GM10266 (cell line): ENCODE data around the gene HACD3.
"Not testable (repeated sequence)": the region's sequence is repeated elsewhere in the genome, so short reads cannot be mapped to it uniquely, and the experiment has no call there.

Source experiments
- DNase-seq: peaks from one replicate; pipeline ENCODE4 v3.0.0; 2012; ENCODE audit errors: extremely low spot score
- CTCF ChIP-seq: IDR thresholded peaks from 2 replicates; pipeline ENCODE4 v1.5.1; 2012; ENCODE audit warnings: mild to moderate bottlenecking, low read depth; ENCODE audit not compliant: control insufficient read depth, insufficient read depth; ENCODE audit errors: missing control alignments

The HACD3 gene

DNA sequence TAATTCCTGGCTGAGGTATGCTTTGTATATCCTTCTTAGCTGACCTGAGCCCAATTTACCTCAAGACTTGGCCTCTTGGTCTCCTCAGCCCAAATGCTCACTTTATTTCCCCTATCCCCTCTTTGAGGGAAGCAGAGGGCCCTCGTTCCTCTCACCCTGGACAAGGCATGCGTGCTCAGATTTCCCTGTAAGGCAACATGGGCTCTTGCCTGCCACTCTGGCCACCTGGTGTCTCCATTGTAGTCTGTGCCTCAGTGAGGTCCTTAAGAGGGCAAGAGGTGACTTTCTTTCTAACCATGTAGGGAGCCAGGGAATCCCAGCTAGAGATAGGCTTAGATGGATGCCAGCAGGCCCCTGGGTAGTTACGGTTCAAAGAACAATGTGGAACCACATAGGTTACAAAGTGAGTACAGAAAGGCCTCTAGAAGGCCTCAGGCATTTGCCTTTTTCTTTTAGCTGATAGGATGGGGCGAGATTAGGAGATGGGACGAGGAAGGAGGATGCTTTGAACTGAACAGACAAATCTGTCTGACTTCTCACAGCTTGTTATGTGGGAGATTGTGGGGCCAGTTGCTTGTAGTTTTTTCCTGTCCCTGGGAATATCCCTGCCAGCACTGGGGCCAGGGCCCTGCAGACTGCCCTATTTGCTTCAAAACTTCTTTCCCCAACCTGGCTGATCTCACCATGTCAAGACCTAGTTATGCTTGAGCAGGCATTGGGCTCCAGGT is 81.8 kb downstream of the HACD3 start:
- no peak for TF ChIP-seq CTCF
- DNase-seq: peak; percentile 16

DNA sequence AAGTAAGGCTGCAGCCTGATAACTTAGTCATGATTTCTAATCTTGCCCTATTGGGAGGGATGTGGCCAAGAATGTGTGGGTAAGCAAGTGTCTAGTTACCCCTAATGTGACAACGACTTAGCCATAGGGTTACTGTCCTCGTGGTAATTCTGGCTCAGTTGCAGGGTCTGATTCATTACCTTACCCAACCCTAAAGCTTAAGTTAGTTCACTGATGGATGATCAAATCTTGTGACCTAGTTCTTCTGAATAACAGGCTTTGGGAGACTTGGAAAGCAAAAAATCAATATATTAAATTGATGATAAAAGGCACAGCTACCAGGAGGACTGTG is 82.3 kb downstream of the HACD3 start:
- no peak for DNase-seq
- TF ChIP-seq CTCF: no peak

- no peak for TF ChIP-seq CTCF
- no peak for DNase-seq
These were observed 82.9 kb downstream of the HACD3 start for GRCh38 chr15:65612949-65613744.

GRCh38 chr15:65615887-65616286 is 85.6 kb downstream of the HACD3 start:
- not testable (repeated sequence) for DNase-seq

DNA sequence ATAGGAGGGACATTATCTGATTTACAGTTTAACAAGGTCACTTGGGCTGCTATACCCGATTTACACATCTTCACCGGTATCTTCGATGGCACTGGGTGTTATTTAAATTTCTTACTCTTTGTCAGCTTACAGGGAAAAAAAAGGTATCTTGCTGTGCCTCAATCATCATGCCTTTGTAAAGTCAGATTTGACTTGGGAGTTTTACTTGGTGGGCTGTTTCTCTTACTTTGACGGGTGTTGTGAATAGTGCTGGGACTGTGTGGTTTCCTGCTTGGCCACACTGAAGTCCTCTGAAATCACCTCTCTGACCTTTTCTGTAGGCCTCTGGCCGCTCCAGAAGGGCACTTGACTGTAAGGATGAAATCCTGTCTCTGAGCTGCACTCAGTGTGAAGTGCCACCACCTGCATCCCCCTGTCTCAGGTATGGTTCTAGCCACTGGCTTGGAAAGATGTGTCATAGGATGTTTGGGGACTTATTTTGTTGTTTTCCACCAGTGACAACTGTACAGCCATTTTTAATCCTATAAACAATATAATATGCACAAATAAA is 88.4 kb downstream of the HACD3 start:
- DNase-seq: no peak
- TF ChIP-seq CTCF: no peak

DNA sequence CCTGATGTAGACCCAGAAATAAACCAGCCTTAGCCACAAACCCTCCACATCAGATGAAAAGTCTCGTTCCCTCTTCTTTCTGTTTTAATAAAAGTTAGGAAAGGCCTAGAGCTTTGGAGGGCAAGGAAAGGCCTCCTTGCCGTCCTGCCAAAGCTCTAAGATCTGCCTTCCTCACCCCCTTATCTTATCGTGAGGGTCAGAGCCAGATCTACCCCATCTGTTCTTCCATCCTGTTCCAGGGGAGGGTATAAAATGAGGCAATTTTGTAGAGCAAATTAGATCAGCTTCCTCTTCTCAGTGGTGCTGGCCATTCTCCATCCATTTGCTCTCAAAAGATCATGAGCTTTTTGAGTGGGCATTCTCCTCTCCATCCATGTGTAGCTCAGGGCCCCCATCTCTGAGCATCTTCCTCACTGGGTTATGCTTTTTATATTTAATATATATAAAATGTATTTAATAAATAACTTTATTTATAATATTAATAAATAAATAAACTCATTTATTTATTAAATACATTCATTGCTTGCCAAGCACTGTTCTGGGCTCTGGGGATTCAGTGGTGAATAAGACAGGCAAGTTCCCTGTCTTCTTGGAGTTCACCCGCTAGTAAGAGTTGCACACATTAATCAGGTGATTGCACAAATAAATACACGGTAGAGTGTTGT is 89.5 kb downstream of the HACD3 start:
- no peak for TF ChIP-seq CTCF
- DNase-seq: no peak

DNA sequence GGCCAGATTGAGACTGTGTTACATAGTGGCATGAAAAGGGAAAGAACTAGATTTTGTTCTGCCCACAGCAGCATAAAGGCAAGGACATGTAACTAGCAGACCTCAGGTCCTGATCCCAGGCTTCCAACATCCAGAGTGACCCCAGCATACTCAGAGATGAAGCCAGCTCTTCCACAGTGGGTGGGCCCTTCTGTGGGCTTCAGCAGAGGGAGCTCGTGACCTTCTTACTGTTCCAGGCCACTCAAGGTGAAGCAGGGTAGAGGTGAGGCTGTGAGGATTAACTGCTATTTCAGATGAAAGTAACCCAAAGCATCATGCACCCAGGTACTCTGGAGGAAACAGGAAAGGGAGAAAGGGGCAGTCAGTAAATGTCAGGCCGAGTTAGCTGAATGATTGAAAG is 90.6 kb downstream of the HACD3 start:
- no peak for TF ChIP-seq CTCF
- no peak for DNase-seq
